GM23338 (cell line): ENCODE results near the gene PKP3. TPM values are rescaled to one million over a fixed set of nuclear protein-coding genes. Genes with fewer than 3 reads are reported as not detected.

ENCODE experiments used
- ATAC-seq: fragments of 200-7000 bp; cut with Tn5 transposase; 3 replicates; pipeline ENCODE4 v1.9.1; 2020
- DNase-seq: peaks from one replicate; pipeline ENCODE4 v3.0.0-alpha.2; 2015; ENCODE audit warnings: low spot score
- H2AFZ ChIP-seq: fragments of 200-600 bp; sonication (generic); 2 replicates; pipeline ENCODE4 v1.8.0; 2016; ENCODE audit warnings: antibody characterized with exemption, mild to moderate bottlenecking, moderate library complexity
- H3F3A ChIP-seq: fragments of 200-600 bp; sonication (generic); replicated peaks from 2 replicates; pipeline ENCODE4 v1.8.0; 2017; ENCODE audit warnings: antibody characterized with exemption, mixed run types, low read depth
- H3K27ac ChIP-seq: fragments of 200-600 bp; sonication (generic); 2 replicates; pipeline ENCODE4 v1.6.1; 2016; ENCODE audit warnings: low read depth
- H3K27me3 ChIP-seq: fragments of 200-600 bp; sonication (generic); 2 replicates; pipeline ENCODE4 v1.8.0; 2016; ENCODE audit warnings: mild to moderate bottlenecking, mixed run types, moderate library complexity; ENCODE audit not compliant: insufficient read depth
- H3K36me3 ChIP-seq: fragments of 200-600 bp; sonication (generic); 2 replicates; pipeline ENCODE4 v1.8.0; 2016; ENCODE audit warnings: mild to moderate bottlenecking; ENCODE audit not compliant: insufficient read depth
- H3K4me1 ChIP-seq: fragments of 200-600 bp; sonication (generic); 2 replicates; pipeline ENCODE4 v1.8.0; 2016; ENCODE audit warnings: mild to moderate bottlenecking, moderate library complexity; ENCODE audit not compliant: insufficient read depth
- H3K4me2 ChIP-seq: fragments of 200-600 bp; sonication (generic); 2 replicates; pipeline ENCODE4 v1.7.1; 2017; ENCODE audit warnings: mixed run types
- H3K4me3 ChIP-seq: fragments of 200-600 bp; sonication (generic); 2 replicates; pipeline ENCODE4 v1.6.1; 2016; ENCODE audit warnings: mixed run types
- H3K79me2 ChIP-seq: fragments of 200-600 bp; sonication (generic); replicated peaks from 2 replicates; pipeline ENCODE4 v1.8.0; 2017; ENCODE audit warnings: mild to moderate bottlenecking; ENCODE audit not compliant: insufficient read depth
- H3K9me2 ChIP-seq: fragments of 200-600 bp; sonication (generic); 2 replicates; pipeline ENCODE4 v1.8.0; 2017; ENCODE audit not compliant: insufficient read depth
- H4K20me1 ChIP-seq: fragments of 200-600 bp; sonication (generic); replicated peaks from 2 replicates; pipeline ENCODE4 v1.8.0; 2017; ENCODE audit warnings: mild to moderate bottlenecking; ENCODE audit not compliant: insufficient read depth
- H3K27ac Mint-ChIP-seq: 2 replicates; pipeline ENCODE4 v1.8.0; 2020; ENCODE audit warnings: inconsistent platforms, mild to moderate bottlenecking, moderate library complexity, mixed read lengths
- H3K27me3 Mint-ChIP-seq: 3 replicates; pipeline ENCODE4 v1.8.0; 2022; ENCODE audit warnings: low read depth, mild to moderate bottlenecking, moderate library complexity, mixed read lengths, inconsistent platforms; ENCODE audit not compliant: insufficient read depth, poor library complexity
- H3K36me3 Mint-ChIP-seq: 3 replicates; pipeline ENCODE4 v1.8.0; 2021; ENCODE audit warnings: low read depth, mild to moderate bottlenecking, inconsistent platforms, moderate library complexity, mixed read lengths
- H3K4me1 Mint-ChIP-seq: 3 replicates; pipeline ENCODE4 v1.8.0; 2020; ENCODE audit warnings: mild to moderate bottlenecking, inconsistent platforms, mixed read lengths
- H3K4me3 Mint-ChIP-seq: 3 replicates; pipeline ENCODE4 v1.8.0; 2021; ENCODE audit warnings: moderate library complexity, mild to moderate bottlenecking, inconsistent platforms, mixed read lengths
- H3K9me3 Mint-ChIP-seq: 3 replicates; pipeline ENCODE4 v1.8.0; 2020; ENCODE audit warnings: moderate library complexity, mild to moderate bottlenecking, inconsistent platforms, mixed read lengths
- CREB1 ChIP-seq: fragments of 250-450 bp; sonication (Bioruptor Pico); IDR thresholded peaks from 2 replicates; pipeline ENCODE4 v1.5.0; 2020; ENCODE audit warnings: low read depth, mild to moderate bottlenecking, moderate library complexity
- CTCF ChIP-seq, 2 experiments: fragments of 200-600 bp in 1 of 2; sonication (generic) in 1 of 2; conservative IDR thresholded peaks; 2 replicates each; pipeline versions ENCODE4 v1.5.1 to v1.6.1; 2016 to 2017; ENCODE audit warnings: antibody characterized with exemption in 2 of 2, low read depth in 2 of 2, mild to moderate bottlenecking in 2 of 2, moderate library complexity in 1 of 2
- EZH2 ChIP-seq: fragments of 200-600 bp; sonication (generic); IDR thresholded peaks from one replicate; pipeline ENCODE4 v1.8.0; 2017; ENCODE audit warnings: antibody characterized with exemption, mild to moderate bottlenecking, low read depth; ENCODE audit not compliant: unreplicated experiment
- JUNB ChIP-seq: IDR thresholded peaks from one replicate; pipeline ENCODE4 v1.6.1; 2016; ENCODE audit warnings: antibody characterized with exemption; ENCODE audit not compliant: unreplicated experiment
- NANOG ChIP-seq: IDR thresholded peaks from 2 replicates; pipeline ENCODE4 v1.6.1; 2016; ENCODE audit warnings: antibody characterized with exemption, borderline replicate concordance
- POLR2AphosphoS5 ChIP-seq: IDR thresholded peaks from 2 replicates; pipeline ENCODE4 v1.6.1; 2016; ENCODE audit warnings: antibody characterized with exemption, low read depth
- REST ChIP-seq: IDR thresholded peaks from one replicate; pipeline ENCODE4 v1.6.1; 2018; ENCODE audit warnings: antibody characterized with exemption; ENCODE audit not compliant: unreplicated experiment
- STAT1 ChIP-seq: IDR thresholded peaks from one replicate; pipeline ENCODE4 v1.6.1; 2016; ENCODE audit warnings: antibody characterized with exemption; ENCODE audit not compliant: unreplicated experiment
- ZNF114 ChIP-seq: fragments of 250-450 bp; sonication (Bioruptor Pico); IDR thresholded peaks from 2 replicates; pipeline ENCODE4 v1.5.0; 2020; ENCODE audit warnings: mild to moderate bottlenecking, moderate library complexity
- ZNF331 ChIP-seq: fragments of 250-450 bp; sonication (Bioruptor Pico); IDR thresholded peaks from 2 replicates; pipeline ENCODE4 v1.5.0; 2020; ENCODE audit warnings: low read depth, mild to moderate bottlenecking, moderate library complexity
- ZNF462 ChIP-seq: fragments of 250-450 bp; sonication (Bioruptor Pico); IDR thresholded peaks from 2 replicates; pipeline ENCODE4 v1.5.0; 2020; ENCODE audit warnings: mild to moderate bottlenecking, moderate library complexity
- polyA plus RNA-seq: library from polyadenylated mRNA; unstranded; fragments of >200 nt; fragmentation: Nextera tagmentation; extraction: Ambion mirVana; gene quantifications from 2 replicates; pipeline ENCODE4 v1.2.1, GENCODE V29; 2016
- total RNA-seq: library from RNA; depleted of rRNA; stranded (reverse); fragments of >200 nt; shearing (Covaris generic); gene quantifications from 2 replicates; pipeline ENCODE4 v1.2.3, GENCODE V29; 2014

The PKP3 gene
- total and polyA plus RNA-seq, 2 experiments from 2014 or later = 7.2 to 23.0 TPM

DNA sequence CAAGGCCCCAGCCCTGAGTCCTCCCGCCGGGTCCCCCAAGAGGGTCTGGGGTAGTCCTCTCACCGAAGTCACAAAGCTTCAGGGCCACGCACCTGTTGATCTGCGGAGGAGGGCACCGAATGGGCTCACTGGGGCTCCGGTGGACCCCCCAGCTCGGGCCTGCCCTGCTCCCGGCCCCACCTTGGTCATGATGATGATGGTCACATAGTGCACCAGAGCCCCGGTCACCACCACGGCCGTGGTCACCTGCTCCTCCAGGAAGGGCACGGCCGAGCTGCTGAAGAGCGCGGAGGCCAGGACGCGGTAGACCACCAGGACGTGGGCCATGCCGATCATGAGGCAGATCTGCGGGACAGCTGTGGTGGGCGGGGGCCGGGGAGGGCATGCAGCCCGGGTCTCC lies 34.3 kb downstream of the PKP3 start:
- ATAC-seq (no peak), DNase-seq (no peak)
- Histone ChIP-seq H2AFZ (no peak overlapping the region), H3K4me3 (no peak overlapping the region), H3K4me2 (no peak overlapping the region), H3K27me3 (peaks cover 6% of the 10 kb centered on the region), H3K27ac (no peak overlapping the region), H3F3A (peaks cover 8% of the 10 kb centered on the region; the same call in 1 of the 2 replicates), H3K36me3 (no peaks in the 10 kb centered on the region), H4K20me1 (no peaks in the 10 kb centered on the region), H3K9me2 (no peaks in the 10 kb centered on the region), H3K4me1 (no peaks in the 10 kb centered on the region), H3K79me2 (no peaks in the 10 kb centered on the region)
- H3K36me3 Mint-ChIP-seq = peaks cover 4% of the 10 kb centered on the region
- H3K9me3 Mint-ChIP-seq = peaks cover 3% of the 10 kb centered on the region; the same call in 2 of the 3 replicates
- TF ChIP-seq ZNF462 (CRISPR knock-in tag) = no peak
- TF ChIP-seq JUNB = no peak
- no peak for TF ChIP-seq EZH2
- no peak for TF ChIP-seq POLR2AphosphoS5
- no peak for TF ChIP-seq ZNF331 (CRISPR knock-in tag)
- TF ChIP-seq NANOG = no peak
- peaks cover 3% of the 10 kb centered on the region; the same call in 1 of the 3 replicates for H3K4me1 Mint-ChIP-seq
- no peak overlapping the region for H3K4me3 Mint-ChIP-seq
- H3K27me3 Mint-ChIP-seq = peaks cover 7% of the 10 kb centered on the region
- no peak overlapping the region for H3K27ac Mint-ChIP-seq

DNA sequence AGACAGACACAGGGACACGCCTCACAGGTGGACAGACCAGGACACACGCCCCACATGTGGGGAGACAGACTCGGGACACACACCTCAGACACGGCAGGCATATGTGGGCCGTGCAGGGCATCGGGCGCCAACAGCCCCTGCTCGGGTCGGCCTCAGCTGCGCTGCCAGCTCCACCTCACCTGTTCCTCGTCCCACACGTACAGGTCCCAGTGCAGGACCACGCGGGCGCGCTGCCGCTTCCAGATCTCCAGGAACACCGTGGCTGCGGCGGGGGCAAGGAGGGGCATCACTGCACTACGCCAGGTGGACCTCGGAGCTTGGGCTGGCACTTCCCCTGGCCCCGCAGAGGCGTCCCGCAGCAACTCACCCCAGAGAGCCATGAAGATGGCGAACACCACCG lies 35.4 kb downstream of the PKP3 start:
- H3K27ac ChIP-seq = no peak overlapping the region
- peaks cover 3% of the 10 kb centered on the region; the same call in 1 of the 2 replicates for H3F3A ChIP-seq
- H3K36me3 ChIP-seq = no peaks in the 10 kb centered on the region
- H2AFZ ChIP-seq = no peak overlapping the region
- Mint-ChIP-seq H3K27ac (no peak overlapping the region), H3K27me3 (peaks cover 7% of the 10 kb centered on the region), H3K4me3 (no peak overlapping the region), H3K4me1 (peaks cover 3% of the 10 kb centered on the region; the same call in 1 of the 3 replicates), H3K36me3 (peaks cover 4% of the 10 kb centered on the region), H3K9me3 (peaks cover 3% of the 10 kb centered on the region; the same call in 2 of the 3 replicates)
- no peaks in the 10 kb centered on the region for H4K20me1 ChIP-seq
- no peaks in the 10 kb centered on the region for H3K9me2 ChIP-seq
- peaks cover 3% of the 10 kb centered on the region for H3K27me3 ChIP-seq
- no peaks in the 10 kb centered on the region for H3K4me1 ChIP-seq
- no peak overlapping the region for H3K4me2 ChIP-seq
- no peak overlapping the region for H3K4me3 ChIP-seq
- no peaks in the 10 kb centered on the region for H3K79me2 ChIP-seq
- TF ChIP-seq JUNB (no peak), CTCF (conservative IDR thresholded peaks at IDR 0.05; ENCODE audit: low read depth in 2 of 2) (no peak), REST (no peak), POLR2AphosphoS5 (no peak), ZNF114 (no peak), CREB1 (CRISPR knock-in tag) (no peak), EZH2 (no peak), STAT1 (no peak)
- ATAC-seq (no peak), DNase-seq (no peak)
